Fibroblast of skin of back (primary cell): ENCODE results near the gene EMX1.
A peak's percentile ranks its signal among the peaks of the same experiment; 100 is the strongest.
"Not testable (repeated sequence)": the region's sequence is repeated elsewhere in the genome, so short reads cannot be mapped to it uniquely, and the experiment has no call there.

Experiments
- DNase-seq: peaks from one replicate; pipeline ENCODE4 v3.0.0-alpha.2; 2013

EMX1 gene

GRCh38 chr2:72900191-72900825 is 17.0 kb upstream of the EMX1 start:
- DNase-seq: no peak

- DNase-seq: no peak
Observed at GRCh38 chr2:72901426-72901825, 15.9 kb upstream of the EMX1 start.

- not testable (repeated sequence) for DNase-seq
Observed at GRCh38 chr2:72907369-72907768, 9.9 kb upstream of the EMX1 start.

- no peak for DNase-seq
Observed at GRCh38 chr2:72908741-72909140, 8.6 kb upstream of the EMX1 start.

- no peak for DNase-seq
Observed at GRCh38 chr2:72911256-72911655, 6.1 kb upstream of the EMX1 start.

GRCh38 chr2:72913486-72914205 is 3.7 kb upstream of the EMX1 start:
- no peak for DNase-seq

GRCh38 chr2:72914206-72914559 is 3.1 kb upstream of the EMX1 start:
- DNase-seq: no peak

GRCh38 chr2:72914589-72915319 is 2.6 kb upstream of the EMX1 start:
- DNase-seq: no peak

- no peak for DNase-seq
Observed at GRCh38 chr2:72915320-72915906, 1.9 kb upstream of the EMX1 start.

- no peak for DNase-seq
Observed at GRCh38 chr2:72915907-72916742, 1.2 kb upstream of the EMX1 start.

GRCh38 chr2:72916743-72917137 is 579 bp upstream of the EMX1 start:
- no peak for DNase-seq

GRCh38 chr2:72917877-72918553 is 696 bp downstream of the EMX1 start:
- no peak for DNase-seq

- DNase-seq: no peak
Observed at GRCh38 chr2:72919414-72920317, 2.3 kb downstream of the EMX1 start.

- peak; percentile 34 for DNase-seq
Observed at GRCh38 chr2:72920318-72921087, 3.2 kb downstream of the EMX1 start.

- no peak for DNase-seq
Observed at GRCh38 chr2:72921088-72921851, 4.0 kb downstream of the EMX1 start.

GRCh38 chr2:72921853-72922252 is 4.5 kb downstream of the EMX1 start:
- DNase-seq: no peak

GRCh38 chr2:72923833-72924352 is 6.6 kb downstream of the EMX1 start:
- no peak for DNase-seq

GRCh38 chr2:72924353-72925240 is 7.3 kb downstream of the EMX1 start:
- DNase-seq: no peak
